Esophagus (tissue), 2 donors: ENCODE measurements around the gene MITF. TPM values are rescaled to one million over a fixed set of nuclear protein-coding genes. Genes with fewer than 3 reads are reported as not detected.

ENCODE experiments used
- H3K27ac ChIP-seq, 2 donors: one replicate each; pipeline ENCODE4 v1.5.1; 2013; ENCODE audit warnings: low read depth in 2 of 2, mild to moderate bottlenecking in 2 of 2, inconsistent platforms in 1 of 2, low read length in 1 of 2, moderate library complexity in 1 of 2
- H3K27me3 ChIP-seq, 2 donors: one replicate each; pipeline ENCODE4 v1.6.1; 2013; ENCODE audit warnings: low read length in 2 of 2, control low read depth in 1 of 2, mild to moderate bottlenecking in 1 of 2; ENCODE audit not compliant: insufficient read depth in 2 of 2, control insufficient read depth in 1 of 2
- H3K36me3 ChIP-seq, 2 donors: one replicate each; pipeline ENCODE4 v1.6.1; 2013; ENCODE audit warnings: low read length in 1 of 2; ENCODE audit not compliant: control insufficient read depth in 2 of 2, insufficient read depth in 2 of 2
- H3K4me1 ChIP-seq, 2 donors: one replicate each; pipeline ENCODE4 v1.6.1; 2013; ENCODE audit warnings: low read length in 1 of 2; ENCODE audit not compliant: control insufficient read depth in 2 of 2, insufficient read depth in 2 of 2
- H3K4me3 ChIP-seq, 2 donors: one replicate each; pipeline ENCODE4 v1.5.1; 2013; ENCODE audit warnings: low read length in 2 of 2, mild to moderate bottlenecking in 2 of 2, low read depth in 1 of 2, moderate library complexity in 1 of 2
- H3K9me3 ChIP-seq, 2 donors: one replicate each; pipeline ENCODE4 v1.6.1; 2013; ENCODE audit warnings: mild to moderate bottlenecking in 2 of 2, low read depth in 1 of 2, low read length in 1 of 2, moderate library complexity in 1 of 2; ENCODE audit not compliant: control insufficient read depth in 2 of 2, insufficient read depth in 1 of 2
- WGBS, 2 donors: extraction: QIAGEN DNeasy Blood & Tissue Kit; methylation state at CpG; one replicate each; pipeline ENCODE4 v1.1.7; 2013; 5-methylcytosine and 5-hydroxymethylcytosine counted together
- polyA plus RNA-seq, 2 donors: library from polyadenylated mRNA; stranded (reverse); fragments of 200-250 nt; gene quantifications; one replicate each; pipeline ENCODE4 v1.2.3, GENCODE V29; 2013
- donor health status: healthy with polysubstance abuse.
- donor health status: Bipolar disorder and iron deficiency.

MITF gene
- polyA plus RNA-seq, 2 donors = 2.0 to 3.3 TPM

DNA sequence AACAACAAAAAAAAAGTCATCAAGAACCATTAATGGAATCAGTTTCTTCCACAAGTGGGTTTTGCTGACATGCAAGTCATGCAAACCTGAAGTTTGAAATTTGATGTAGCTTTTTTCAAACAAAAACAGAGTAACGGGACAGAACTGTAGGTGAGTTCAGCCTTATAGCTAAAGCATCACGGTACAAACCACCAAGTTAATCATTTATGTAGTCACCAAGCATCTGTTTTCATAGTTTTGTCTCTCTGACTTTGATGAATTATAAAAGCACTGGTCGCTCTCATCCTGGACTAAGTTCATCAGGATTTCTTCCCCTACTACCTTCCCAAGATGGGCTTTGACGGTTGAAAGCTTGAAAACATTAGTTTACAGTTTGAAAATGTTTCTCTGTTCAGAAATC is 143.3 kb downstream of the MITF start:
- Histone ChIP-seq H3K4me3 (no peak overlapping the region), H3K27ac (no peak overlapping the region), H3K36me3 (peaks cover 0 to 3% of the 10 kb centered on the region in 2 donors), H3K27me3 (no peaks in the 10 kb centered on the region), H3K4me1 (no peaks in the 10 kb centered on the region), H3K9me3 (no peaks in the 10 kb centered on the region)
- WGBS, 2 donors = 81 to 87% methylated on average over 4 of the region's 4 CpGs

DNA sequence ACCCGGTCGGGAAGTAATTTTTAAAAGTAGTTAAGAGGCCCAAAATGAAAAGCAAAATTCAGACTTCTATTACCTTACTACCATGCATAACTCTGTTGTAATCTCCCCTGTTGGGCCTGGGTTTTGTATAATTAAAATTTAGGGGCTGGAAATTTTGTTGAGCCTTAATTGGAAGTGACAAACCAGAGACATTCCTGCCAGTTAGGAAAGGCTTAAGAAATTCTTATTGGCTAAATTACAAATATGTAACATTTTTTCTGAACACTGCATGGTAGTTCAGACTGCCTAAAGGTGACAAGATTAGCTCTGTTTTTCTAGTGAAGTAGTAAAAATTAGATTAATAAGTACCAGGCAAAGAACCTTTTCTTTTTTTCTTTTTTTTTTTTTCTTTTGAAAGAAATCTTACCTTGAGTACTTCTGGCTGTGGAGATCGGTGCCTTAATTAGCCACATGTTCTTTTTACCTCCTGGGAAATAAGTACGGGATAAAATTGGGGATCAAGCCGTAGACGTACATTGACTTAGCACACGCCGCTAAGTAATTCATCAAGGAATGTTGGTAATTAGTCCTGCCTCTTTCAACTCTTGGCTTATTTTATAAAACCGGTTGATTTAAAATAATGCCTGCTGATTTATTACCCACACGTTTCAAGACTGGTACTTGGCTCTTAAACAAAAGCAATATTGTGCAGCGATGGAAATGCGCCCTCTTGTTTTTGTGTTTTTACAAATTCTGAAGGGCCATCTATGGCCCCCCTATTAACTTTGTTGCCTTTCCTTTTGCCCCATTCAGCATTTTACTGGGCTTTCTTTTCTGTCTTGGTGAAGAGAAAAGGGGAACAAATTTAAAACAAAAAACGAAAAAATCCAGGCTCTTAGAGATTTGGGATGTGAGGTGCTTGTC is 149.0 kb downstream of the MITF start:
- H3K27me3 ChIP-seq = no peaks in the 10 kb centered on the region
- H3K9me3 ChIP-seq = no peaks in the 10 kb centered on the region
- WGBS, 2 donors = 52 to 64% methylated on average over 13 of the region's 13 CpGs
- no peak overlapping the region for H3K27ac ChIP-seq
- H3K4me1 ChIP-seq = no peaks in the 10 kb centered on the region
- peaks cover 0 to 2% of the 10 kb centered on the region in 2 donors for H3K36me3 ChIP-seq
- peak overlapping the region in 1 of 2 donors; percentile 7 for H3K4me3 ChIP-seq

DNA sequence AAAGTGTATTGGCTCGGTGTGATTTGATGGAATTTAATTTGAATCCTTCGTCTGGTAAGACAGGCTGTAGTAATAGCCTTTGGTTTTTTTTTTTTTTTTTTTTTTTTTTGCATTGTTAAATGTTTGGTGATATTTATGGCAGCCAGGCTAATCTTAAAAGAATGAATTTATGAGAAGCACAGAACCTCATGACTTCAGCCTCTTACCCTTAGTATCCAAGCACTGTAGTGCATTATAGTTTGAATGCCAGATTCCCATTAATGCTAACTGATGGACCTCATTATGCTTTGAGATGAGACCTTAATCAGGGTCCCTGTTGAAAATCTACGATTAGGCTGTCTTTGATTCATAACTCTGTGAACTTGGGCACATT is 149.7 kb downstream of the MITF start:
- Histone ChIP-seq H3K4me3 (no peak overlapping the region), H3K27ac (no peak overlapping the region), H3K36me3 (no peaks in the 10 kb centered on the region), H3K9me3 (no peaks in the 10 kb centered on the region), H3K27me3 (no peaks in the 10 kb centered on the region), H3K4me1 (no peaks in the 10 kb centered on the region)
- 61 to 73% methylated on average over 3 of the region's 3 CpGs for WGBS, 2 donors

DNA sequence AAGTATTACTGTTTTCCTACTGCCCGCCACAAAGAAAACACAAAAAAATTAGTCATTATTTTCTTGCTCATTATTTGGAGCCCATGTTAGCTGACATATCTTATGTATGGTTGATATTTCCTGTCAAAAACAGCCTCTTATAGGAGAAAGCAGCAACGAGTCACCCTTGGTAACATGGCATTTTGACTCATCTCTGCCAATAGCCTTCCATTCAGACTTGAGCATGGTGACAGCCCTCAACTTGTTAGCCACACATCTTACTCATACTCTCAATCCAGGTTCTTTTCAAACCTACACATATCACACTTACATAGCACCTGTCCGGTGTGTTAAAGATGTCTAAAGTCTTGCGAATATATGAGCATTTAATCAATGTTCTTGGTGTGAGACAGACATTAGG is 150.8 kb downstream of the MITF start:
- no peaks in the 10 kb centered on the region for H3K36me3 ChIP-seq
- 84 to 86% methylated on average over 4 of the region's 4 CpGs for WGBS, 2 donors
- H3K27ac ChIP-seq = no peak overlapping the region
- no peaks in the 10 kb centered on the region for H3K4me1 ChIP-seq
- H3K27me3 ChIP-seq = no peaks in the 10 kb centered on the region
- no peaks in the 10 kb centered on the region for H3K9me3 ChIP-seq
- no peak overlapping the region for H3K4me3 ChIP-seq

DNA sequence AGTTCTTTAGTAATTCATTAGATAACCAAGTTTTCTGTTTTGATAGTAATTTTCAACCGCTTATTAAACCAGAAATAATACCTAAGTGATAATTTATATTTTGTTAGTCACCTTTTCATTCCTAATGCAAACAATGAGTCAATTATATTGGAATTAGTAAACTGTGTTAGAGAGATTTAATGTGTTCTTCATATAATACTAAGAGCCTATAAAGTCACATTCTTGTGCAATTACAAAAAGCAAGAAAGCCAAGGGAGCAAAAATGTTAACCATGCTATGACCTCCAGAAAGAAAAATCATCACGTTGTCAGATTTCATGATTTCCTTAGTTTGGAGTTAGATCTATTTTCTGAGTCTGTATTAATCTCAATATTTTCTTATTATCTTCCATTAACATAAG is 151.4 kb downstream of the MITF start:
- Histone ChIP-seq H3K4me1 (no peaks in the 10 kb centered on the region), H3K27me3 (no peaks in the 10 kb centered on the region), H3K36me3 (no peaks in the 10 kb centered on the region), H3K4me3 (no peak overlapping the region), H3K9me3 (no peaks in the 10 kb centered on the region), H3K27ac (no peak overlapping the region)
- WGBS, 2 donors = 69 to 84% methylated on average over 2 of the region's 2 CpGs

DNA sequence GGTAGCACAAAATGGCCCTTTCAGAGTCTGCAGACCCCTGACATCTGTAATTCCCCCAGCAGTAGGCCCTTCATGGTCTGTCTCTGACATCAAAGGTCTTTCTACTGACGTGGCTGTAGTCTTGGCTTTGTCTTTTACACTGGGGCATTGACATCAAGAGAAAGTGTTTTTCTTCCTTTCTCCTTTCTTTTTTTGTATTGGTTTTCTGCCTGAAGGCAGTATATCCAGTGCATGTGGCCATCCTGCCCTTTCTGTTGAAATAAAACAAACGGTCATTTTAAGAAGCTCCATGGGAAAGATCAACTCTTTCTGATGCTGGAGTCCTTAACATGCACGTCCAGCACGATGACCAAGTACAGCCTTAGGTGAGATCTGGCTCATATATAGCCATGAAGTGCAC is 153.4 kb downstream of the MITF start:
- H3K4me1 ChIP-seq = no peaks in the 10 kb centered on the region
- no peaks in the 10 kb centered on the region for H3K9me3 ChIP-seq
- H3K36me3 ChIP-seq = no peaks in the 10 kb centered on the region
- H3K4me3 ChIP-seq = no peak overlapping the region
- WGBS, 2 donors = 85 to 86% methylated on average over 4 of the region's 4 CpGs
- H3K27ac ChIP-seq = no peak overlapping the region
- H3K27me3 ChIP-seq = no peaks in the 10 kb centered on the region

DNA sequence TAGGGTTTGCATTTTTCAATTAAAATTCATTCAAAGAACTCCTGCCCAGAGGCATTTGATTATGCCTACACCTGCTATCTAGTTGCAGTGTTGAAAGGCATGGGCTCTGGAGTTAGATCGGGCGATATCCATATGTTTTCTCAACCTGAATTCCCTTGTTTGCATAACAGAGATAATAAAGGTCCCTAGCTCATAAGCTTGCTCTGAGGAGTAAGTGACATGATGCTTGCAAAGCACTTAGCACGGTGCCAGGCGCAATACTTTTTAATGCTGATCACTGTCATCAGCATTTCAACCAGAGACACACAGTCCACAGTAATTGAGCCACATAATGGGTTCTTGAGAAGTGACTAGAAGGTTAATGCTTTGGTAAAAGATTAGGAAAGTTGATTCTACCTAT is 154.0 kb downstream of the MITF start:
- Histone ChIP-seq H3K4me1 (no peaks in the 10 kb centered on the region), H3K36me3 (no peaks in the 10 kb centered on the region), H3K9me3 (no peaks in the 10 kb centered on the region), H3K4me3 (no peak overlapping the region), H3K27ac (no peak overlapping the region), H3K27me3 (no peaks in the 10 kb centered on the region)
- 81 to 88% methylated on average over 4 of the region's 4 CpGs for WGBS, 2 donors

DNA sequence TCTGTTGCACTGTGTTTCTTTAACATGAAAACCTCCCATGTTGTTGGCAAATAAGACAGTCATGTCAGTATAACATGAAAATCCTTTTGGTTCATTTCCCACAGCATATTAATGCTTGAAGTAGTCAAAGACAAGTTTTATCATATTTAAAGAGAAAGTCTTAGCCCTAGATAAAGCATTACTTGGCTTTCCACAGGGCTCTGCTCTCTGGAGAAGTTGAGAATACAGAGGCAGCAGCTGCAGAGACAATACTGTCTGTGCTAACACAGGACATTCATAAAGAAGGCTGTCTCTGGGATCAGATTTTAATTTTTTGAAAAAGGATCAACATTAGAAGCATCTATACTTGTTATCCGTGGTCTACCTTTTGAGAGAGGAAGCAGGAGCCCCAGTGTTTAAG is 156.8 kb downstream of the MITF start:
- 77 to 92% methylated on average over 1 of the region's 1 CpG for WGBS, 2 donors
- Histone ChIP-seq H3K27me3 (no peaks in the 10 kb centered on the region), H3K27ac (no peak overlapping the region), H3K36me3 (no peaks in the 10 kb centered on the region), H3K4me3 (no peak overlapping the region), H3K4me1 (no peaks in the 10 kb centered on the region), H3K9me3 (no peaks in the 10 kb centered on the region)

DNA sequence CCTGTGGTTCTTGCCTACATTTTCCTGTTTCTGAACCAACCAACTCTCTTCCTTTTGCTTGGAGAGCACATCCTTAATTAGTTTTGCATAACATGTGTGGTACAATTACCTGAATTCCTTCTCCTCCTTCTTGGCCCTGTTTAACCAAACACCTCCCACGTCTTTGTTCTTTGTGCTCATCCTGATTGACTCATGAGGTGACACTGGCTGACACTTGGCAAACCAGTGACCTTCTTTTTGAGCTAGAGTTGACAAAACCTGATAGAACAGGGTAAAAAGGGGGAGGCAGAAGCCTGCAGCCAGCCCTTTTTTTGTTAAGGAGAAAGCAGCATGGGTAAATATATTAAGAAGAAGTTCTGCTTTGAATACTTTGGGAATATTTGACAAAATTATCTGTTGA is 161.1 kb downstream of the MITF start:
- Histone ChIP-seq H3K9me3 (no peaks in the 10 kb centered on the region), H3K4me1 (no peaks in the 10 kb centered on the region), H3K27ac (no peak overlapping the region), H3K36me3 (no peaks in the 10 kb centered on the region), H3K4me3 (no peak overlapping the region), H3K27me3 (no peaks in the 10 kb centered on the region)
- 64 to 67% methylated on average over 1 of the region's 1 CpG for WGBS, 2 donors

DNA sequence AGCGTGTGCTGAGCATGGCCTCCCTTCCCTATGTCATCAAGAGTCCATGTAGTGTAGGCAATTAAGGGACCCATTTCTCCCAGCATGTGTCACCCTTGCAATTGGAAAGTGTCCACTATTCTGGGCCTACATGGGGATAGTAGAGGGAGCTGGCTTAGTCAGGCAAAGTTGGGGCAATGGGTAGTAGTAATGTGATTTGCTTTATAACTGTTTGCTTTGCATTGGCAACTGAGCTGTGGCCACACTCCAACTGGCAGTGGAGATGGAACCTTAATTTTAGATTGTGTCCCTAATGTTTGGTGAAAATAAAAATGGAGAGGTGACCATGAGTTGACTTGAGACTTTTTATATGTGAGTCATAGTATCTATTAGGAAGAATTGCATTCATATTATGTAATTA is 162.5 kb downstream of the MITF start:
- Histone ChIP-seq H3K36me3 (no peaks in the 10 kb centered on the region), H3K27ac (no peak overlapping the region), H3K9me3 (no peaks in the 10 kb centered on the region), H3K4me3 (no peak overlapping the region), H3K27me3 (no peaks in the 10 kb centered on the region), H3K4me1 (no peaks in the 10 kb centered on the region)
- WGBS, 2 donors = 99 to 100% methylated on average over 1 of the region's 1 CpG
